GM12878 (cell line): ENCODE measurements around the gene NRXN3. TPM values are rescaled to one million over a fixed set of nuclear protein-coding genes. Genes with fewer than 3 reads are reported as not detected.

Experiments used
- ATAC-seq: fragments of 200-7000 bp; cut with Tn5 transposase; 3 replicates; pipeline ENCODE4 v1.9.1; 2020; ENCODE audit warnings: mild to moderate bottlenecking, moderate library complexity
- BruUV-seq: library from RNA; stranded (reverse); fragments of 400-500 nt; replicated peaks from 2 replicates; lab custom pipeline; 2021; lab: Mats Ljungman, UMichigan
- CTCF ChIA-PET: fragments of 300-600 bp; sonication (Branson Sonifier 250); formaldehyde crosslinking; extraction: SDS; loops from one replicate; lab custom pipeline; 2021; ENCODE audit warnings: inconsistent platforms; lab: Yijun Ruan, JAX
- POLR2A ChIA-PET: fragments of 350-600 bp; formaldehyde crosslinking; extraction: SDS; loops from one replicate; lab custom pipeline; 2021; ENCODE audit warnings: inconsistent platforms; lab: Charles Lee
- RAD21 ChIA-PET: fragments of 300-600 bp; sonication (Branson Sonifier 250); formaldehyde crosslinking; loops from one replicate; lab custom pipeline; 2023; ENCODE audit warnings: antibody characterized with exemption; ENCODE audit not compliant: unreplicated experiment; lab: Charles Lee
- SMC1A ChIA-PET: fragments of 300-600 bp; sonication (Branson Sonifier 250); formaldehyde crosslinking; loops from one replicate; lab custom pipeline; 2023; ENCODE audit not compliant: unreplicated experiment, uncharacterized antibody; lab: Charles Lee
- DNase-seq: peaks from one replicate; pipeline ENCODE4 v3.0.0-alpha.2; 2011; ENCODE audit warnings: low read depth, low spot score
- FAIRE-seq: peaks from 3 replicates; lab custom pipeline; 2011; peaks lifted over from hg19 to GRCh38; lab: Jason Lieb, UNC
- H2AFZ ChIP-seq: 2 replicates; pipeline ENCODE4 v1.6.0; 2011; ENCODE audit warnings: low read depth, low read length, control low read depth; ENCODE audit not compliant: control insufficient read depth
- H3K27ac ChIP-seq: 2 replicates; pipeline ENCODE4 v1.5.1; 2011; ENCODE audit warnings: control low read depth; ENCODE audit not compliant: control insufficient read depth, insufficient read depth
- H3K27me3 ChIP-seq, 2 experiments: replicated peaks in 1 of 2; 2 replicates each; pipeline versions ENCODE4 v1.6.0 to v1.6.1; 2011; ENCODE audit warnings: low read length in 1 of 2; ENCODE audit not compliant: control insufficient read depth in 2 of 2, insufficient read depth in 2 of 2
- H3K36me3 ChIP-seq, 2 experiments: 2 replicates each; pipeline ENCODE4 v1.5.1; 2011; ENCODE audit warnings: low read length in 1 of 2; ENCODE audit not compliant: control insufficient read depth in 2 of 2, insufficient read depth in 2 of 2
- H3K4me1 ChIP-seq: 2 replicates; pipeline ENCODE4 v1.6.1; 2011; ENCODE audit warnings: mild to moderate bottlenecking, low read length, moderate library complexity, mixed read lengths; ENCODE audit not compliant: control insufficient read depth, insufficient read depth
- H3K4me2 ChIP-seq: 2 replicates; pipeline ENCODE4 v1.6.0; 2011; ENCODE audit warnings: control low read depth; ENCODE audit not compliant: control insufficient read depth, insufficient read depth
- H3K4me3 ChIP-seq: fragments of 200-600 bp; sonication (generic); 2 replicates; pipeline ENCODE4 v1.5.1; 2016
- H3K79me2 ChIP-seq: 2 replicates; pipeline ENCODE4 v1.6.0; 2011; ENCODE audit warnings: low read length; ENCODE audit not compliant: control insufficient read depth, insufficient read depth
- H3K9ac ChIP-seq: 2 replicates; pipeline ENCODE4 v1.8.0; 2011; ENCODE audit warnings: low read length, control low read depth, mixed read lengths; ENCODE audit not compliant: control insufficient read depth, insufficient read depth
- H3K9me3 ChIP-seq: replicated peaks from 3 replicates; pipeline ENCODE4 v1.5.1; 2011; ENCODE audit warnings: mild to moderate bottlenecking, low read length; ENCODE audit not compliant: control insufficient read depth, insufficient read depth
- H4K20me1 ChIP-seq: 2 replicates; pipeline ENCODE4 v1.6.0; 2011; ENCODE audit not compliant: control insufficient read depth, insufficient read depth
- MAX ChIP-seq: IDR thresholded peaks from 2 replicates; pipeline ENCODE4 v1.6.1; 2012; ENCODE audit warnings: low read depth, low read length, improper control_type of control experiment
- RAD21 ChIP-seq: IDR thresholded peaks from 2 replicates; pipeline ENCODE4 v1.6.1; 2011; ENCODE audit warnings: mild to moderate bottlenecking, low read depth, low read length, moderate library complexity; ENCODE audit not compliant: insufficient read depth
- SMARCA5 ChIP-seq: fragments of 450-650 bp; IDR thresholded peaks from 2 replicates; pipeline ENCODE4 v1.6.1; 2017; ENCODE audit warnings: mild to moderate bottlenecking
- USF1 ChIP-seq: IDR thresholded peaks from 2 replicates; pipeline ENCODE4 v1.6.1; 2011; ENCODE audit warnings: borderline replicate concordance, low read depth, mild to moderate bottlenecking, moderate library complexity, mixed read lengths, low read length; ENCODE audit not compliant: insufficient read depth; ENCODE audit errors: extremely low read length
- WGBS: methylation state at CpG from one replicate; pipeline ENCODE4 v1.1.6; 2016; ENCODE audit warnings: low lambda C conversion rate; ENCODE audit not compliant: insufficient replicate concordance, insufficient coverage; ENCODE audit errors: missing lambda C conversion rate; 5-methylcytosine and 5-hydroxymethylcytosine counted together
- in situ Hi-C: fragments of 300-500 bp; cut with MboI; formaldehyde crosslinking; loops from 9 replicates; pipeline ENCODE4 v1.14.3; 2018; ENCODE audit warnings: mixed read lengths
- intact Hi-C: fragments of 100-400 bp; cut with micrococcal nuclease; formaldehyde crosslinking; loops from one replicate; pipeline ENCODE4 v1.14.2; 2022; ENCODE audit not compliant: unreplicated experiment
- polyA plus RNA-seq, 11 experiments: library from polyadenylated mRNA; depleted of rRNA in 4 of 11; unstranded in 6 of 11; stranded (reverse) in 5 of 11; fragments of >200 nt; fragmentation: Nextera tagmentation in 4 of 11; fragmentation: Illumina TruSeq in 1 of 11; extraction: Ambion mirVana in 4 of 11; extraction: Trizol in 1 of 11; gene quantifications; 1 replicate in 1 of 11; 2 replicates in 10 of 11; pipeline versions ENCODE4 v1.2.1 to v1.2.3, GENCODE V29; 2011 to 2016; ENCODE audit warnings: inconsistent platforms in 2 of 11, missing spikeins in 2 of 11, low read depth in 1 of 11
- total RNA-seq, 4 experiments: library from RNA; depleted of rRNA in 3 of 4; stranded (reverse); fragments of >200 nt in 3 of 4; fragmentation: Illumina TruSeq in 1 of 4; extraction: Trizol in 1 of 4; gene quantifications; 2 replicates each; pipeline versions ENCODE4 v1.2.1 to v1.2.3, GENCODE V29; 2013 to 2021
- TF ChIP-seq, protein P1 (sequence below): fragments of 450-650 bp; formaldehyde crosslinking; IDR thresholded peaks from 2 replicates; pipeline ENCODE4 v1.4.0; 2022; ENCODE audit warnings: mild to moderate bottlenecking, moderate library complexity

Gene NRXN3
- total and polyA plus RNA-seq, 10 of the 15 experiments (the other 5 are each of a cell fraction or from before 2014, with no cell fraction given): 0.52 to 3.3 (median 1.4) TPM

- Histone ChIP-seq H3K9ac (no peak overlapping the region), H3K4me2 (no peak overlapping the region), H3K4me3 (no peak overlapping the region), H3K4me1 (no peaks in the 10 kb centered on the region), H4K20me1 (no peaks in the 10 kb centered on the region), H3K27me3 (no peaks in the 10 kb centered on the region; a peak in 1 of 4 replicates), H2AFZ (no peak overlapping the region), H3K9me3 (no peaks in the 10 kb centered on the region), H3K36me3 (no peaks in the 10 kb centered on the region), H3K79me2 (no peaks in the 10 kb centered on the region), H3K27ac (no peak overlapping the region)
- TF ChIP-seq USF1: no peak
- TF ChIP-seq, protein P1, sequence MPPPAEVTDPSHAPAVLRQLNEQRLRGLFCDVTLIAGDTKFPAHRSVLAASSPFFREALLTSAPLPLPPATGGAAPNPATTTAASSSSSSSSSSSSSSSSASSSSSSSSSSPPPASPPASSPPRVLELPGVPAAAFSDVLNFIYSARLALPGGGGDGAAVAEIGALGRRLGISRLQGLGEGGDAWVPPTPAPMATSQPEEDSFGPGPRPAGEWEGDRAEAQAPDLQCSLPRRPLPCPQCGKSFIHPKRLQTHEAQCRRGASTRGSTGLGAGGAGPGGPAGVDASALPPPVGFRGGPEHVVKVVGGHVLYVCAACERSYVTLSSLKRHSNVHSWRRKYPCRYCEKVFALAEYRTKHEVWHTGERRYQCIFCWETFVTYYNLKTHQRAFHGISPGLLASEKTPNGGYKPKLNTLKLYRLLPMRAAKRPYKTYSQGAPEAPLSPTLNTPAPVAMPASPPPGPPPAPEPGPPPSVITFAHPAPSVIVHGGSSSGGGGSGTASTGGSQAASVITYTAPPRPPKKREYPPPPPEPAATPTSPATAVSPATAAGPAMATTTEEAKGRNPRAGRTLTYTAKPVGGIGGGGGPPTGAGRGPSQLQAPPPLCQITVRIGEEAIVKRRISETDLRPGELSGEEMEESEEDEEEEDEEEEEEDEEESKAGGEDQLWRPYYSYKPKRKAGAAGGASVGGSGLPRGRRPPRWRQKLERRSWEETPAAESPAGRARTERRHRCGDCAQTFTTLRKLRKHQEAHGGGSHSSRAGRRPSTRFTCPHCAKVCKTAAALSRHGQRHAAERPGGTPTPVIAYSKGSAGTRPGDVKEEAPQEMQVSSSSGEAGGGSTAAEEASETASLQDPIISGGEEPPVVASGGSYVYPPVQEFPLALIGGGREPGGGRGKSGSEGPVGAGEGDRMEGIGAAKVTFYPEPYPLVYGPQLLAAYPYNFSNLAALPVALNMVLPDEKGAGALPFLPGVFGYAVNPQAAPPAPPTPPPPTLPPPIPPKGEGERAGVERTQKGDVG (CRISPR knock-in tag): no peak
- no peak for TF ChIP-seq SMARCA5
- no peak for TF ChIP-seq RAD21
- no peak for TF ChIP-seq MAX
- ChIA-PET RAD21 (no interaction called here), SMC1A (interaction anchor here (0.7 kb wide), 1 partner anchor 64 kb away, joined by 3 read pairs; no protein-coding TSS in a partner anchor), CTCF (interaction anchor here (0.6 kb wide), 1 partner anchor 63 kb away, joined by 3 read pairs; no protein-coding TSS in a partner anchor), POLR2A (no interaction called here)
- intact Hi-C loops: no loop called here
- no peak for DNase-seq
- no peak for FAIRE-seq
- ATAC-seq: no peak
- no TSS peak for BruUV-seq
- in situ Hi-C loops: no loop called here
- 16% methylated on average over 3 of the region's 3 CpGs for WGBS
Measured at GRCh38 chr14:78823035-78823434, 652.9 kb downstream of the NRXN3 start.
